ENCODE results near the gene AIRE. TPM values are rescaled to one million over a fixed set of nuclear protein-coding genes. Genes with fewer than 3 reads are reported as not detected.
"Not testable (repeated sequence)": the region's sequence is repeated elsewhere in the genome, so short reads cannot be mapped to it uniquely, and the experiment has no call there.

The AIRE gene
- 0.25 TPM for total RNA-seq

DNA sequence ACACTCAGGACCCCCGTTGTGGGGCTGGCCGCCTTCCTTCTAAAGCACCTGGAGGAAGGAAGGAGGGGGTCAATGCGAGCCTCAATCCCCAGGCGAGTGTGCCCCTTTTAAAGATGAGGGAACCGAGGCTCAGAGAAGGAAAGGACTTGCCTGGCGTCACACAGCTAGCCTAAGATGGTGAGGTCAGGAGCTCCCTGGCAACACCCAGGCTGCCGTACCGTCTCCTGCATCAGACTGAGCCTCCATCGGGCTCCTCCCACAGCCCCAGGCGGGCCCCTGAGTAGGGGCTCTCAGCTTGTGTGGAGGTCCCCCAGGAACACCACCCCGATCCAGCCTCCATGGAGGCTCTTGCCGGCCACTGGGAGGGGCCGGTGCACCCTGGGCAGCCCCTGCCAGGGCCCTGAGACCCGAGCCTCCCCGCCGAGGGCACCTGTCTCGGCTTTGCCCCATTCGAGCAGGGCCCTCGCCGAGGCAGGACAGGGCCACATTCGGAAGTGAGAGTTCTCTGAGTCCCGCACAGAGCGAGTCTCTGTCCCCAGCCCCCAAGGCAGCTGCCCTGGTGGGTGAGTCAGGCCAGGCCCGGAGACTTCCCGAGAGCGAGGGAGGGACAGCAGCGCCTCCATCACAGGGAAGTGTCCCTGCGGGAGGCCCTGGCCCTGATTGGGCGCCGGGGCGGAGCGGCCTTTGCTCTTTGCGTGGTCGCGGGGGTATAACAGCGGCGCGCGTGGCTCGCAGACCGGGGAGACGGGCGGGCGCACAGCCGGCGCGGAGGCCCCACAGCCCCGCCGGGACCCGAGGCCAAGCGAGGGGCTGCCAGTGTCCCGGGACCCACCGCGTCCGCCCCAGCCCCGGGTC lies at the start of gene AIRE:
AIRE (plus strand) TSS at position 739 of the 855 bp plus-strand sequence. CDS start 131 bp downstream, outside the sequence.
- TF ChIP-seq CTCF (IDR thresholded peaks at IDR 0.05) (no peak), POLR2AphosphoS5 (IDR thresholded peaks at IDR 0.05; ENCODE audit: insufficient read depth in 1 of 2, low read depth in 1 of 2) (no peak), POLR2A (IDR thresholded peaks at IDR 0.05) (no peak)
- Histone ChIP-seq H3K27me3 (no peaks in the 10 kb centered on the region), H3K27ac (no peak within 1 kb of the TSS), H3K4me1 (peaks cover 9% of the 10 kb centered on the region), H3K36me3 (no peaks in the 10 kb centered on the region), H3K4me3 (peak within 1 kb of the TSS; percentile 2 to 41), H3K9me3 (no peaks in the 10 kb centered on the region)
- intact Hi-C loops (cut with DNase I), result no loop called here
- DNase-seq (ENCODE audit: extremely low spot score in 2 of 2), result no peak

GRCh38 chr21:44240353-44240752 lies 45.3 kb upstream of the AIRE start:
- intact Hi-C loops (cut with DNase I); H3K9me3 ChIP-seq; H3K4me3 ChIP-seq; H3K36me3 ChIP-seq; H3K27me3 ChIP-seq; H3K27ac ChIP-seq; DNase-seq (ENCODE audit: extremely low spot score in 2 of 2); H3K4me1 ChIP-seq: not testable (repeated sequence)

- H3K9me3 ChIP-seq; H3K27me3 ChIP-seq; H3K4me1 ChIP-seq; H3K4me3 ChIP-seq; H3K27ac ChIP-seq; H3K36me3 ChIP-seq; DNase-seq (ENCODE audit: extremely low spot score in 2 of 2); intact Hi-C loops (cut with DNase I): not testable (repeated sequence)
These were observed 44.8 kb upstream of the AIRE start, which contains the start of gene ICOSLG for GRCh38 chr21:44240842-44241241. Gene ICOSLG (minus strand): TSS chr21:44240943. CDS start chr21:44240817, 126 bp downstream.

DNA sequence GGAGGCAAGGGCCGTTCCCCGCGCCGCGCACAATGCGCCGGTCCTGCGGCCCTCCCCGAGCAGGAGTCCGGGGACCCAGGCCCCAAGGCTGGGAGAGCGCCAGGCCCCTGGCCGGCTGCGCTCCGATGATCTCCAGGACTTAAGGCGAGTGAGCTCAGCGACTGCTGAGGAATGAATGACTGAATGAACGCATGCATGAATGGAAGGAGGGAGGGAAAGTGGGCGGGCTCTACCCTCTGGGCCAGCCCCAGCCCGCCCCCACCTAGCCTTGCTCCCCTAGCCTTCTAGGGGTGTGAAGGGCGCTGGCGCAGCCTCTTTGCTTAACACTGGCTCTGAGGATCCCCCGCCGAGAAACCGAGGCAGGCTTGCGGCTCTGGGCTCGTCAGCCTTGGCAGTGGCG lies 44.4 kb upstream of the AIRE start:
- H3K27ac ChIP-seq; H3K27me3 ChIP-seq; H3K4me1 ChIP-seq; H3K9me3 ChIP-seq; H3K36me3 ChIP-seq; H3K4me3 ChIP-seq; DNase-seq (ENCODE audit: extremely low spot score in 2 of 2); intact Hi-C loops (cut with DNase I): not testable (repeated sequence)

DNA sequence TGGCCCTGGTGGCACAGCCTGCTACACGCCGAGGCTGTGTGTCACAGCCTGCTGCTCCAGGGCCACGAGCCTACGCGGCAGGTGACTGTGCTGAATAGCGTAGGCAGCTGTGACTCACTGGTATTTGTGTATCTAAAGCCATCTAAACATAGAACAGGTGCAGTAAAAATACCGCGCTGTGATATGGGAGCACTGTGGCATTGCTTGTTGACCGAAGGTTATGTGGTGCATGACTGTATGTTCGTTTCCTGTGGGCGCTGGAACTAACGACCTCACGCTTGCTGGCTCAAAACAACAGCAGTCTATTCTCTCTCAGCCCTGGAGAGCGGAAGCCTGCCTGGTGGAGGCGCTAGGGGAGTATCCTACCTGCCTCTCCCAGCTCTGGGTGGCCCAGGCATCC lies 41.7 kb upstream of the AIRE start:
- intact Hi-C loops (cut with DNase I); H3K4me3 ChIP-seq; H3K27ac ChIP-seq; H3K27me3 ChIP-seq; H3K9me3 ChIP-seq; H3K36me3 ChIP-seq; DNase-seq (ENCODE audit: extremely low spot score in 2 of 2); H3K4me1 ChIP-seq: not testable (repeated sequence)

DNA sequence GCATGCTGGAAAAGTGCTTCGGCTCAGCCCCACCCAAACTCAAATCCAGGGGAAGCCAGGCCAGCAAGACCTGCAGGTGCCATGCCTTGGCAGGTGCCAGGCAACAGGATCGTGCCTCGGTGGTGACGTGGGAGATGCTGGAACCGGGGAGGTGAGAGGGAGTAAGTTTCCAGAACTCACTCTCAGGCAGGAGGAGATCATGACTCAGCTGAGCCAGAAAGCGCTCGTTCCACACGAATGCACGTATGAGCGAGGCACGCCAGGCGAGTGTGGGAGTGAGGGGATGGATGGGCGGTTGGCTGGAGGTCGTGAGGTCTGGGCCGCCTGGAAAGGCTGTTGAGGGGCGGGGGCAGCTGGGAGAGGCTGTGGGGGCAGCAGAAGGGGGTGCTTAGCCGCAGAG lies 37.8 kb upstream of the AIRE start:
- H3K9me3 ChIP-seq; H3K27ac ChIP-seq; H3K36me3 ChIP-seq; intact Hi-C loops (cut with DNase I); H3K4me1 ChIP-seq; H3K27me3 ChIP-seq; DNase-seq (ENCODE audit: extremely low spot score in 2 of 2); H3K4me3 ChIP-seq: not testable (repeated sequence)

- intact Hi-C loops (cut with DNase I); H3K27ac ChIP-seq; H3K4me3 ChIP-seq: not testable (repeated sequence)
These were observed 36.3 kb upstream of the AIRE start for GRCh38 chr21:44249204-44250037.

More at GRCh38 chr21:44249204-44250037, 36.3 kb upstream of the AIRE start:
- H3K9me3 ChIP-seq; H3K27me3 ChIP-seq; H3K4me1 ChIP-seq; H3K36me3 ChIP-seq; DNase-seq (ENCODE audit: extremely low spot score in 2 of 2): not testable (repeated sequence)
